ENCODE measurements around the gene HEXD. TPM values are rescaled to one million over a fixed set of nuclear protein-coding genes. Genes with fewer than 3 reads are reported as not detected.

HEXD gene
- total RNA-seq, 2 donors from 2014 or later, result 76.1 to 145 TPM

- no peaks in the 10 kb centered on the region for H3K27me3 ChIP-seq (replicated peaks; ENCODE audit: insufficient read depth)
- H3K4me1 ChIP-seq (replicated peaks), result no peaks in the 10 kb centered on the region
- H3K36me3 ChIP-seq, result peaks cover 2 to 11% of the 10 kb centered on the region in 2 donors
- H3K9me3 ChIP-seq, result no peaks in the 10 kb centered on the region
- no peak overlapping the region for H3K4me3 ChIP-seq
- intact Hi-C loops (cut with DNase I), result no loop called here
- 85% methylated on average over 7 of the region's 7 CpGs for WGBS
- TF ChIP-seq POLR2A (IDR thresholded peaks at IDR 0.05) (no peak), POLR2AphosphoS5 (IDR thresholded peaks at IDR 0.05) (no peak)
- TF ChIP-seq, protein P1, sequence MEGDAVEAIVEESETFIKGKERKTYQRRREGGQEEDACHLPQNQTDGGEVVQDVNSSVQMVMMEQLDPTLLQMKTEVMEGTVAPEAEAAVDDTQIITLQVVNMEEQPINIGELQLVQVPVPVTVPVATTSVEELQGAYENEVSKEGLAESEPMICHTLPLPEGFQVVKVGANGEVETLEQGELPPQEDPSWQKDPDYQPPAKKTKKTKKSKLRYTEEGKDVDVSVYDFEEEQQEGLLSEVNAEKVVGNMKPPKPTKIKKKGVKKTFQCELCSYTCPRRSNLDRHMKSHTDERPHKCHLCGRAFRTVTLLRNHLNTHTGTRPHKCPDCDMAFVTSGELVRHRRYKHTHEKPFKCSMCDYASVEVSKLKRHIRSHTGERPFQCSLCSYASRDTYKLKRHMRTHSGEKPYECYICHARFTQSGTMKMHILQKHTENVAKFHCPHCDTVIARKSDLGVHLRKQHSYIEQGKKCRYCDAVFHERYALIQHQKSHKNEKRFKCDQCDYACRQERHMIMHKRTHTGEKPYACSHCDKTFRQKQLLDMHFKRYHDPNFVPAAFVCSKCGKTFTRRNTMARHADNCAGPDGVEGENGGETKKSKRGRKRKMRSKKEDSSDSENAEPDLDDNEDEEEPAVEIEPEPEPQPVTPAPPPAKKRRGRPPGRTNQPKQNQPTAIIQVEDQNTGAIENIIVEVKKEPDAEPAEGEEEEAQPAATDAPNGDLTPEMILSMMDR (IDR thresholded peaks at IDR 0.05), result no peak
- H3K27ac ChIP-seq, result no peak overlapping the region
- DNase-seq (ENCODE audit: low spot score), result no peak
These were observed 47.0 kb downstream of the HEXD start for GRCh38 chr17:82465023-82465603.

- intact Hi-C loops (cut with DNase I), result no loop called here
- Histone ChIP-seq H3K4me3 (no peak overlapping the region), H3K36me3 (peaks cover 2 to 11% of the 10 kb centered on the region in 2 donors), H3K4me1 (replicated peaks) (no peaks in the 10 kb centered on the region), H3K27me3 (replicated peaks; ENCODE audit: insufficient read depth) (no peaks in the 10 kb centered on the region), H3K9me3 (no peaks in the 10 kb centered on the region), H3K27ac (no peak overlapping the region)
- DNase-seq (ENCODE audit: low spot score), result no peak
- WGBS, result 93% methylated on average over 7 of the region's 7 CpGs
- TF ChIP-seq POLR2A (IDR thresholded peaks at IDR 0.05) (no peak), POLR2AphosphoS5 (IDR thresholded peaks at IDR 0.05) (no peak)
- TF ChIP-seq, protein P1 (IDR thresholded peaks at IDR 0.05), result no peak
These were observed 50.5 kb downstream of the HEXD start for GRCh38 chr17:82468692-82469091.

DNA sequence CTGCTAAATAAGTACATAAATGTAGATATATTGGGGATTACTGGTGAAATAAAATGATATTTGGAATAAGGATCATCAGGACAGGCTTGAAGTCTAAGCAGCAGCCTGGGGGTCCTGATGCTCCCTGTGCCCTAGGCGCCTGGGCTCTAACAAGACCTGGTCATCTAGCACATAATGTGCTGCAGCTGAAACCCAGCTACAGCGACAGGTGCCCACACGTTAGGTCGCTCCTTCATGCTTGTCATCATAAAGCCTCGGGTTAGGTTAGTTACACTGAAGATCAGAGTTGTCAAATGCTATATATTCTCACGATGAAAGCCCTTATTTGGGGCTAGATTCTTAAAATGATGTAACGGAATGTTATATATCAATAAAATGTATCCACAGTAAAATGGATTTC is 51.9 kb downstream of the HEXD start:
- TF ChIP-seq, protein P1 (IDR thresholded peaks at IDR 0.05), result no peak
- no peak for TF ChIP-seq POLR2A (IDR thresholded peaks at IDR 0.05)
- no peak for TF ChIP-seq POLR2AphosphoS5 (IDR thresholded peaks at IDR 0.05)
- H3K27me3 ChIP-seq (replicated peaks; ENCODE audit: insufficient read depth), result no peaks in the 10 kb centered on the region
- DNase-seq (ENCODE audit: low spot score), result no peak
- no peaks in the 10 kb centered on the region for H3K9me3 ChIP-seq
- H3K4me3 ChIP-seq, result no peak overlapping the region
- H3K36me3 ChIP-seq, result peaks cover 2 to 5% of the 10 kb centered on the region in 2 donors
- intact Hi-C loops (cut with DNase I), result no loop called here
- no peak overlapping the region for H3K27ac ChIP-seq
- 94% methylated on average over 7 of the region's 7 CpGs for WGBS
- no peaks in the 10 kb centered on the region for H3K4me1 ChIP-seq (replicated peaks)

DNA sequence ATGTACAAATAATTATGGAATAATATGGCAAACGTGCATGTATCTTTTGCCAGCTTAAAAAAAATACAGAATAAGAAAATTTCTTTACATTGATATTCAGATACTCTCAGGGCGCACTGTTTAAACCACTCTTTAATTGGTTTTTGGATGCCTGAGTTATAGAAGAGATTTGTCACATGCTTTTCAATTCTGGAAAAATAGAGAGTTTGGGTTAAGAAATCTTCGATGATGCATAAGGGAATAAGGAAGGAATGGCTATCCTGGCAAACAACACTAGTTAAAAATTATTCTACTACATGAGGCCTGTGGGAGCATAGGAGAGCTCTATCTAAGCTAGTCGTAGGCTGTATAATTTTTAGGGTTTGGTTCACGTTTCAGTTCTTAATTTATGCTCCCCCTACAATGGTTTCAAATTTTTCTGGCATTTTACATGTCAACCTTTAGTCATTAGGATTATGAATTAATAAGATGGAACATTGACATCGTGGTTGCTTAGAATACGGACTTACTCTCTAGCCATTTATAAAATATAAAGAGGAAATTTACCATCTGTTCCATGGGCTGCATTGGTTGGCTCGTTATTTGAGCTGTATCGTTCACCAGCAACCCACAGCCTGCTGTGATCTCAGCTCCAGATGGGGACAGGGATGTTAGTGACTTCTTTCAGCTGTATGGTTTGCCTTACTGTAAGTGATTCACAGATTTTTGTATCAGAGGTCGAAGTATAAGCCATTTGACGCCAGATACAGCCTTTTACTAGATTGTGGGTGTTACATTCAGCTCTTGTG is 56.3 kb downstream of the HEXD start:
- 84% methylated on average over 11 of the region's 11 CpGs for WGBS
- intact Hi-C loops (cut with DNase I), result no loop called here

More for the DNA sequence above, 56.3 kb downstream of the HEXD start:
- Histone ChIP-seq H3K36me3 (peaks cover 0 to 8% of the 10 kb centered on the region in 2 donors), H3K27me3 (replicated peaks; ENCODE audit: insufficient read depth) (no peaks in the 10 kb centered on the region), H3K4me3 (no peak overlapping the region), H3K9me3 (no peaks in the 10 kb centered on the region), H3K4me1 (replicated peaks) (no peaks in the 10 kb centered on the region), H3K27ac (no peak overlapping the region)
- TF ChIP-seq POLR2A (IDR thresholded peaks at IDR 0.05), result no peak
- TF ChIP-seq, protein P1 (IDR thresholded peaks at IDR 0.05), result no peak
- TF ChIP-seq POLR2AphosphoS5 (IDR thresholded peaks at IDR 0.05), result no peak
- DNase-seq (ENCODE audit: low spot score), result no peak
